AG09319 (cell line): ENCODE measurements around the gene KBTBD12.

Source experiments
- DNase-seq: peaks from one replicate; pipeline ENCODE4 v3.0.0-alpha.2; 2010; ENCODE audit warnings: low read depth; ENCODE audit errors: extremely low read depth
- TF ChIP-seq, protein P1 (sequence below): IDR thresholded peaks from 2 replicates; pipeline ENCODE4 v1.5.1; 2011; ENCODE audit warnings: low read depth, mild to moderate bottlenecking, inconsistent platforms, low read length, moderate library complexity

Gene KBTBD12

DNA sequence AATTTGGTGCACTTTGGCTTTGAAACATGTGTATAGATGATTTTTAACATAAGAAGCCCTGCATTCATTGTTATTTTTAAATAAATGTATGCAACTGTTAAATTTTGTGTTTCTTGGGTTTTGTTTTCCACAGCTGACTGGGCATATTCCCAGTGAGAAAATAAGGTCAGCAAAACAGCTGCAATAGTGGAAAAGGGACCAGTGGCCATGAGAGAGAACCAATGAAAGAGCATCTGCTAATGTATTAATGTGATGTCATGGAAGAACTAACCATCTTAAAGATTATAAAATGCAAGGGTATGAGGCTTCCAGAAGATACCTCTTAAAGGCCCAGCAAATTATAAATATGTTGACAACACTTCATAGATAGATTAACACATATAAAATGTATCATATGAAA is 31.0 kb upstream of the KBTBD12 start:
- TF ChIP-seq, protein P1, sequence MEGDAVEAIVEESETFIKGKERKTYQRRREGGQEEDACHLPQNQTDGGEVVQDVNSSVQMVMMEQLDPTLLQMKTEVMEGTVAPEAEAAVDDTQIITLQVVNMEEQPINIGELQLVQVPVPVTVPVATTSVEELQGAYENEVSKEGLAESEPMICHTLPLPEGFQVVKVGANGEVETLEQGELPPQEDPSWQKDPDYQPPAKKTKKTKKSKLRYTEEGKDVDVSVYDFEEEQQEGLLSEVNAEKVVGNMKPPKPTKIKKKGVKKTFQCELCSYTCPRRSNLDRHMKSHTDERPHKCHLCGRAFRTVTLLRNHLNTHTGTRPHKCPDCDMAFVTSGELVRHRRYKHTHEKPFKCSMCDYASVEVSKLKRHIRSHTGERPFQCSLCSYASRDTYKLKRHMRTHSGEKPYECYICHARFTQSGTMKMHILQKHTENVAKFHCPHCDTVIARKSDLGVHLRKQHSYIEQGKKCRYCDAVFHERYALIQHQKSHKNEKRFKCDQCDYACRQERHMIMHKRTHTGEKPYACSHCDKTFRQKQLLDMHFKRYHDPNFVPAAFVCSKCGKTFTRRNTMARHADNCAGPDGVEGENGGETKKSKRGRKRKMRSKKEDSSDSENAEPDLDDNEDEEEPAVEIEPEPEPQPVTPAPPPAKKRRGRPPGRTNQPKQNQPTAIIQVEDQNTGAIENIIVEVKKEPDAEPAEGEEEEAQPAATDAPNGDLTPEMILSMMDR, result no peak
- no peak for DNase-seq

DNA sequence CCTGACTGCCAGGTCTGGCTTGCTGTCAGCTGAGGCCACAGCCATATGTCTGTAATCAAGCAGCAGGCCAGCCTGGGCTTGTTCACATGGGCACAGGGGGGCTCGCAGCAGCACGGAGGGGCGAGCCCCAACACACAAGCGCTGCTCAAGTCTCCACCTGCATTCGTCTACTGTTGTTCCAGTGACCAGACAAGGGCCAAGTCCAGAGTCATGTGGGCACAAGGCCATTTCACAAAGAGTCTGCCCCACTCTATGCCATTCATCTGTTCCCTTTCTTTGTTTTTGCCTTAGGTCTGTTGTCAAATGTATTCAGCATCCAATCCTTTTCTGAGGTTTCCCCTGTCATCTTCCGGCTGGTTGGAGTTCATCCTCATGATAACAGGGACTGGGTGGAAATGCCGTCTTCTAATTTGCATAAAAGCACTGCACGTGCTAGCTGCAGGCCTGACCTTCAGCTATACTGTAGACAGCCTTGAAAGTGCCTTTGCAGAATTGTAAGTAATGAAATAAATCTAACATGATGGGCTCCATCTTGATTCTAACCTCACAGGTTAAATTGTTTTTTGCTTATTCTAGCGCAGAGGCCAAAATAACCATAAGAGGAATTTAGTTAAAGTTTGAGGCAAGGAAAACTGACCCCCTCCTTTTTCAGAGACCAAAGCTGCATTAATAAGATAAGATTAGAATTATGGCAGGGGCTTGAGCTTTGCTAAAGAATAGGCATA is 28.6 kb upstream of the KBTBD12 start:
- TF ChIP-seq, protein P1, result no peak
- no peak for DNase-seq

DNA sequence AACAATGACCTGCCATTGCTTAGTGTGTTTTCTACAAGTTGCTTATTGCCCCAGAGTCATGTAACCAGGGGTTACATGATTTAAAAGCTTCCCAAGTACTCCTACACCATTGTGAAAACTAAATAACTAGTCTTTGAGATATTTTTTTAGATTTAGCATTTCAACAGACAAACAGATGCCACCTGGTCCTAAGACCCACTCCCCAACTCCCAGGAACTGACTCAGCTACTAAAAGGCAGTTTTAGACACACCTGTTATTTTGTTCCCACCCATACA is 28.1 kb upstream of the KBTBD12 start:
- TF ChIP-seq, protein P1, result no peak
- DNase-seq, result no peak

DNA sequence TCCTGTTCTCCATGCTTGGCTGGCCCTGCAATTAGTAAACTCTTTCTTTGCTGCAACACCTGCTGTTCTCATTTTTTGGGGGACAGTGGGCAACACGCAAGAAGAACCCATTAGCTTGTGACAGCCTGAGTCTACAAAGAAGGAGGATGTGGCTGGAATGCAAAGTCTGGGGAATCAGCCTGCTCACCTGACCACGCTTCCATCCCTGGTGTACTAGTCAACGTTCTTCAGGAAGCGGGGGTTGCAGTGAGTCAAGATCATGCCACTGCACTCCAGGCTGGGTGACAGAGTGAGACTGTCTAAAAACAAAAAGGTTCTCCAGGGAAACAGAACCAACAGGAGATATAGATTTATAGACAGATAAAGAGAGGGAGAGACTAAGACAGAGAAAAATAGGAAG is 27.7 kb upstream of the KBTBD12 start:
- DNase-seq, result no peak
- TF ChIP-seq, protein P1, result no peak

DNA sequence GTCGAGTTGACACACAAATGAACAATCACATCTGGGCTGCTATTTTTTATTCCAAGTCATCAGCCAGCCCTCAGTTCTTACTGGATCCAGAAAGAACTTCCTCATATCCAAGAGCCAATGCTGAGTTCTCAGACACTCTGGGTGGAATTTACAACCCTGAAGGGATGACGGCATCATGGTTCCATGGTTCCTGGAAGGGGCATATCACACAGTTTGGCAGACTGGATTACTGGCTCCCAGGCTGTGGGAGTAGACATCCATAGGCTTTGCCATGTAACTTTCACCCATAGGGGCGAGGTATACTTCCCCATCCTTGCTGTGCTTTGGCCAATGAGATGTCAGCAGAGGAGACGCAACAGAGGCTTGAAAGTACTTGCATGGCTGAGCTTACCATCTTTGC is 26.9 kb upstream of the KBTBD12 start:
- DNase-seq, result no peak
- TF ChIP-seq, protein P1, result no peak

DNA sequence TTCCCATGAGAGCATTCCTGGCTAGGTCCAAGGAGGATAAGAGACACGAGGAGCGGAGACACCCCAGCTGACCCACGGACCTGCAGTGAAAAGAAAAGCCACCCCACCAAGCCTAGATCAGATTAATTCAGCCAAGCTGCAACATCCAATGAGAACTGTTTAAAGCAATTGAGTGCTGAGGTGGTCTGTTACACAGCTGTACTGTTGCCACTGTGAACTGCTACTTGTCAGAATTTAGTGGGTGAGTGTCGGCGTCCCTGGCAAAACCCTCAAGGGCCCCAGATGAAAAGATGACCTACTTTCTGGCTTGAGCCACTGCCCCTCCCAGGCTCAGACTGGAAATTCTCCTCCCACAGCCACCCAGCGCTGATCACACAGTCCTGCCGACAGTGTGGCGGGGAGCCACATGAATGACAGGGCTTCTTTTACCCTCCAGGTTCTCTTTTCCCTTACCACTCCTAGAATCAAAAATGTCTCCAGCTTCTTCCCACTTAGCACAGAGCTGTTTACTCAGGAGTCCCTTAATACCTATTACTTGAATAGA is 26.4 kb upstream of the KBTBD12 start:
- TF ChIP-seq, protein P1, result no peak
- no peak for DNase-seq

DNA sequence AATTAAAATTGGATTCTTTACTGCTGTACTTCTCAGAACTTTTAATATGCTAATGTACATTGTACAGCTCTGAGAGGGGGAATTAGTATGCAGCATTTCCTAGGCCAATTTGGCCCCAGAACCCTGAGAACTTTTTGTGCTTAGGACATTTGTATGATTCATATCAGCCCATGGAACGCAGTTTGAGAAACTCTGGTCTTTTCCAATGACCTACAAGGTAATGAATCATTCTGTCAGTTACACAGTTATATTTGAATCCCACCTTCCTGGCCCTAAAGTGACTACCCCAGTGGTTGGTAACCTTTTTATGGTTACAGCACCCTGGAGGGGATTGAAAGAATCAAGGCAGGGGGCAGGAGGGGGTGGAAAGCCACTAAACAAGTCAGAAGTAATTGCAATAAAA is 25.6 kb upstream of the KBTBD12 start:
- DNase-seq, result no peak

More for the DNA sequence above, 25.6 kb upstream of the KBTBD12 start:
- TF ChIP-seq, protein P1, result no peak
